GM12878 (cell line): ENCODE data around the gene LDLRAP1. TPM values are rescaled to one million over a fixed set of nuclear protein-coding genes. Genes with fewer than 3 reads are reported as not detected.

Source experiments
- ATAC-seq: fragments of 200-7000 bp; cut with Tn5 transposase; 3 replicates; pipeline ENCODE4 v1.9.1; 2020; ENCODE audit warnings: mild to moderate bottlenecking, moderate library complexity
- BruUV-seq: library from RNA; stranded (reverse); fragments of 400-500 nt; replicated peaks from 2 replicates; lab custom pipeline; 2021; lab: Mats Ljungman, UMichigan
- CTCF ChIA-PET: fragments of 300-600 bp; sonication (Branson Sonifier 250); formaldehyde crosslinking; extraction: SDS; loops from one replicate; lab custom pipeline; 2021; ENCODE audit warnings: inconsistent platforms; lab: Yijun Ruan, JAX
- POLR2A ChIA-PET: fragments of 350-600 bp; formaldehyde crosslinking; extraction: SDS; loops from one replicate; lab custom pipeline; 2021; ENCODE audit warnings: inconsistent platforms; lab: Charles Lee
- RAD21 ChIA-PET: fragments of 300-600 bp; sonication (Branson Sonifier 250); formaldehyde crosslinking; loops from one replicate; lab custom pipeline; 2023; ENCODE audit warnings: antibody characterized with exemption; ENCODE audit not compliant: unreplicated experiment; lab: Charles Lee
- SMC1A ChIA-PET: fragments of 300-600 bp; sonication (Branson Sonifier 250); formaldehyde crosslinking; loops from one replicate; lab custom pipeline; 2023; ENCODE audit not compliant: unreplicated experiment, uncharacterized antibody; lab: Charles Lee
- DNase-seq: peaks from one replicate; pipeline ENCODE4 v3.0.0-alpha.2; 2011; ENCODE audit warnings: low read depth, low spot score
- FAIRE-seq: peaks from 3 replicates; lab custom pipeline; 2011; peaks lifted over from hg19 to GRCh38; lab: Jason Lieb, UNC
- H2AFZ ChIP-seq: 2 replicates; pipeline ENCODE4 v1.6.0; 2011; ENCODE audit warnings: low read depth, low read length, control low read depth; ENCODE audit not compliant: control insufficient read depth
- H3K27ac ChIP-seq: 2 replicates; pipeline ENCODE4 v1.5.1; 2011; ENCODE audit warnings: control low read depth; ENCODE audit not compliant: control insufficient read depth, insufficient read depth
- H3K27me3 ChIP-seq, 2 experiments: replicated peaks in 1 of 2; 2 replicates each; pipeline versions ENCODE4 v1.6.0 to v1.6.1; 2011; ENCODE audit warnings: low read length in 1 of 2; ENCODE audit not compliant: control insufficient read depth in 2 of 2, insufficient read depth in 2 of 2
- H3K36me3 ChIP-seq, 2 experiments: 2 replicates each; pipeline ENCODE4 v1.5.1; 2011; ENCODE audit warnings: low read length in 1 of 2; ENCODE audit not compliant: control insufficient read depth in 2 of 2, insufficient read depth in 2 of 2
- H3K4me1 ChIP-seq: 2 replicates; pipeline ENCODE4 v1.6.1; 2011; ENCODE audit warnings: mild to moderate bottlenecking, low read length, moderate library complexity, mixed read lengths; ENCODE audit not compliant: control insufficient read depth, insufficient read depth
- H3K4me2 ChIP-seq: 2 replicates; pipeline ENCODE4 v1.6.0; 2011; ENCODE audit warnings: control low read depth; ENCODE audit not compliant: control insufficient read depth, insufficient read depth
- H3K4me3 ChIP-seq: fragments of 200-600 bp; sonication (generic); 2 replicates; pipeline ENCODE4 v1.5.1; 2016
- H3K79me2 ChIP-seq: 2 replicates; pipeline ENCODE4 v1.6.0; 2011; ENCODE audit warnings: low read length; ENCODE audit not compliant: control insufficient read depth, insufficient read depth
- H3K9ac ChIP-seq: 2 replicates; pipeline ENCODE4 v1.8.0; 2011; ENCODE audit warnings: low read length, control low read depth, mixed read lengths; ENCODE audit not compliant: control insufficient read depth, insufficient read depth
- H3K9me3 ChIP-seq: replicated peaks from 3 replicates; pipeline ENCODE4 v1.5.1; 2011; ENCODE audit warnings: mild to moderate bottlenecking, low read length; ENCODE audit not compliant: control insufficient read depth, insufficient read depth
- H4K20me1 ChIP-seq: 2 replicates; pipeline ENCODE4 v1.6.0; 2011; ENCODE audit not compliant: control insufficient read depth, insufficient read depth
- CBFB ChIP-seq: IDR thresholded peaks from 2 replicates; pipeline ENCODE4 v1.6.1; 2016; ENCODE audit warnings: antibody characterized with exemption, low read depth
- FOXK2 ChIP-seq: fragments of 450-650 bp; IDR thresholded peaks from 2 replicates; pipeline ENCODE4 v1.6.1; 2017; ENCODE audit warnings: mild to moderate bottlenecking, moderate library complexity
- IRF4 ChIP-seq: IDR thresholded peaks from 2 replicates; pipeline ENCODE4 v1.6.1; 2011; ENCODE audit warnings: low read depth, low read length
- KLF5 ChIP-seq: fragments of 450-650 bp; IDR thresholded peaks from 2 replicates; pipeline ENCODE4 v1.6.1; 2014; ENCODE audit warnings: mild to moderate bottlenecking; ENCODE audit not compliant: partially characterized antibody
- MEF2A ChIP-seq: IDR thresholded peaks from 2 replicates; pipeline ENCODE4 v1.6.1; 2011; ENCODE audit warnings: low read depth, mild to moderate bottlenecking, low read length, moderate library complexity; ENCODE audit not compliant: insufficient read depth
- NFYB ChIP-seq: IDR thresholded peaks from 2 replicates; pipeline ENCODE4 v1.6.1; 2011; ENCODE audit warnings: low read depth, mild to moderate bottlenecking, low read length, improper control_type of control experiment, moderate library complexity; ENCODE audit not compliant: insufficient read depth
- PAX5 ChIP-seq: IDR thresholded peaks from 2 replicates; pipeline ENCODE4 v1.6.1; 2011; ENCODE audit warnings: low read depth, low read length, borderline replicate concordance
- RAD21 ChIP-seq: IDR thresholded peaks from 2 replicates; pipeline ENCODE4 v1.6.1; 2011; ENCODE audit warnings: mild to moderate bottlenecking, low read depth, low read length, moderate library complexity; ENCODE audit not compliant: insufficient read depth
- SREBF2 ChIP-seq: IDR thresholded peaks from 2 replicates; pipeline ENCODE4 v1.6.1; 2012; ENCODE audit warnings: mild to moderate bottlenecking, low read length
- YY1 ChIP-seq: IDR thresholded peaks from 2 replicates; pipeline ENCODE4 v1.6.1; 2011; ENCODE audit warnings: low read depth, mild to moderate bottlenecking, low read length
- ZBED1 ChIP-seq: IDR thresholded peaks from 2 replicates; pipeline ENCODE4 v1.6.1; 2016; ENCODE audit warnings: borderline replicate concordance
- ZNF24 ChIP-seq: fragments of 450-650 bp; IDR thresholded peaks from 2 replicates; pipeline ENCODE4 v1.6.1; 2017; ENCODE audit warnings: antibody characterized with exemption, mild to moderate bottlenecking
- WGBS: methylation state at CpG from one replicate; pipeline ENCODE4 v1.1.6; 2016; ENCODE audit warnings: low lambda C conversion rate; ENCODE audit not compliant: insufficient replicate concordance, insufficient coverage; ENCODE audit errors: missing lambda C conversion rate; 5-methylcytosine and 5-hydroxymethylcytosine counted together
- in situ Hi-C: fragments of 300-500 bp; cut with MboI; formaldehyde crosslinking; loops from 9 replicates; pipeline ENCODE4 v1.14.3; 2018; ENCODE audit warnings: mixed read lengths
- intact Hi-C: fragments of 100-400 bp; cut with micrococcal nuclease; formaldehyde crosslinking; loops from one replicate; pipeline ENCODE4 v1.14.2; 2022; ENCODE audit not compliant: unreplicated experiment
- polyA plus RNA-seq, 11 experiments: library from polyadenylated mRNA; depleted of rRNA in 4 of 11; unstranded in 6 of 11; stranded (reverse) in 5 of 11; fragments of >200 nt; fragmentation: Nextera tagmentation in 4 of 11; fragmentation: Illumina TruSeq in 1 of 11; extraction: Ambion mirVana in 4 of 11; extraction: Trizol in 1 of 11; gene quantifications; 1 replicate in 1 of 11; 2 replicates in 10 of 11; pipeline versions ENCODE4 v1.2.1 to v1.2.3, GENCODE V29; 2011 to 2016; ENCODE audit warnings: inconsistent platforms in 2 of 11, missing spikeins in 2 of 11, low read depth in 1 of 11
- total RNA-seq, 4 experiments: library from RNA; depleted of rRNA in 3 of 4; stranded (reverse); fragments of >200 nt in 3 of 4; fragmentation: Illumina TruSeq in 1 of 4; extraction: Trizol in 1 of 4; gene quantifications; 2 replicates each; pipeline versions ENCODE4 v1.2.1 to v1.2.3, GENCODE V29; 2013 to 2021
- TF ChIP-seq, protein P1 (sequence below): fragments of 450-650 bp; IDR thresholded peaks from 2 replicates; pipeline ENCODE4 v1.6.1; 2017; ENCODE audit warnings: mild to moderate bottlenecking, low read depth, inconsistent platforms; ENCODE audit not compliant: poor library complexity, severe bottlenecking
- TF ChIP-seq, protein P2 (sequence below): IDR thresholded peaks from 2 replicates; pipeline ENCODE4 v1.6.1; 2011; ENCODE audit warnings: borderline replicate concordance, low read depth, mild to moderate bottlenecking, moderate library complexity, mixed read lengths, low read length; ENCODE audit not compliant: insufficient read depth; ENCODE audit errors: extremely low read length
- TF ChIP-seq, protein P3 (sequence below): fragments of 450-650 bp; IDR thresholded peaks from 2 replicates; pipeline ENCODE4 v1.6.1; 2018; ENCODE audit warnings: borderline replicate concordance, mild to moderate bottlenecking; ENCODE audit not compliant: partially characterized antibody
- TF ChIP-seq, protein P4 (sequence below), 3 experiments: IDR thresholded peaks in 2 of 3; conservative IDR thresholded peaks in 1 of 3; 2 replicates each; pipeline ENCODE4 v1.5.1; 2011; ENCODE audit warnings: low read depth in 3 of 3, low read length in 3 of 3, mild to moderate bottlenecking in 3 of 3, control low read depth in 2 of 3, moderate library complexity in 2 of 3, inconsistent platforms in 1 of 3, mixed read lengths in 1 of 3; ENCODE audit not compliant: control insufficient read depth in 2 of 3, insufficient read depth in 1 of 3; ENCODE audit errors: extremely low read depth in 1 of 3

The LDLRAP1 gene
- total and polyA plus RNA-seq, 10 of the 15 experiments (the other 5 are each of a cell fraction or from before 2014, with no cell fraction given), result 0.43 to 37.6 (median 22.0) TPM

DNA sequence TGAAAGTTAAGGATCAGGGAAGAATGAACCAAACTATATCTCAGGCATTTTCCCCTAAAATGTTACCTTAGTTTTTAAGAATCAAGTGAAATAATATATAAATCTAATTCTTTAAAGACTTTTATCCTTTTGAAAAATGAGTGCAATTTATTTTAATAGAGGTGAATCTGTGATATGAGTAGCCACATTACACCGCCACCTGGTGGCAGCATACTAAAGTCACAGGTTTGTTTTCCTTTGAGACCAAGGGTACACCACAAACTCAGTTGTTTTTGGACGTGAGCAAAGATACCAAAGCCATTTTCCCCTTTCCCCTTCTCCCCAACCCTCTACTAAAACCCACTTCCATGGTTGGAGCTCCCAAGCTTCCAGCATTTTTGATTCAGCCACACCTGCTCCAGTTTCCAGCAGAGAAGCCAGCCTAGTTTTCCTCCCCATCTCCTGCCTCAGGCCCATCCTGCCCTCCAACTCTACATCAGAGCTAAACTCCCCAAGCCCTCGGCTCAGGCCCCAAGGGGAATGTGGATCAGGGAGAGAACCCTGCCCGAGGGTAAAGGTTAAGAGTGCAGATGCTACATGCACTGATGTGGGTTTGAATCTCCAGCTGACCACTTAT lies 22.9 kb upstream of the LDLRAP1 start:
- peak; percentile 75 for ATAC-seq
- ChIA-PET SMC1A (interaction anchor here (0.6 to 2.7 kb wide), 21 partner anchors 17 to 976 kb away, joined by 3 to 24 read pairs (median 5); no protein-coding TSS in a partner anchor), RAD21 (interaction anchor here (0.5 to 3.1 kb wide), 10 partner anchors 19 to 315 kb away, joined by 3 to 16 read pairs (median 4); no protein-coding TSS in a partner anchor), CTCF (interaction anchor here (0.6 to 6.5 kb wide), 56 partner anchors 7 to 1332 kb away, joined by 3 to 61 read pairs (median 4); partner anchors contain the start of gene LDLRAP1), POLR2A (interaction anchor here (0.7 to 1.3 kb wide), 4 partner anchors 8 to 163 kb away, joined by 3 to 7 read pairs (median 3); no protein-coding TSS in a partner anchor)
- Histone ChIP-seq H3K79me2 (no peaks in the 10 kb centered on the region), H4K20me1 (no peaks in the 10 kb centered on the region), H3K27ac (no peak overlapping the region), H3K9ac (no peak overlapping the region), H3K4me2 (no peak overlapping the region), H3K9me3 (no peaks in the 10 kb centered on the region), H3K4me1 (no peaks in the 10 kb centered on the region), H3K27me3 (no peaks in the 10 kb centered on the region), H3K36me3 (no peaks in the 10 kb centered on the region), H2AFZ (no peak overlapping the region), H3K4me3 (no peak overlapping the region)
- no TSS peak for BruUV-seq
- WGBS, result 0% methylated on average over 4 of the region's 4 CpGs
- DNase-seq, result peak; percentile 17
- intact Hi-C loops (loop anchor here (5.0 to 10.0 kb wide), 2 partner anchors 236 to 292 kb away; no protein-coding TSS in a partner anchor), in situ Hi-C loops (no loop called here)
- peak; percentile 77 for FAIRE-seq
- no peak for TF ChIP-seq SREBF2
- no peak for TF ChIP-seq NFYB
- TF ChIP-seq IRF4, result no peak
- TF ChIP-seq MEF2A, result no peak
- TF ChIP-seq YY1, result no peak
- TF ChIP-seq, protein P1, sequence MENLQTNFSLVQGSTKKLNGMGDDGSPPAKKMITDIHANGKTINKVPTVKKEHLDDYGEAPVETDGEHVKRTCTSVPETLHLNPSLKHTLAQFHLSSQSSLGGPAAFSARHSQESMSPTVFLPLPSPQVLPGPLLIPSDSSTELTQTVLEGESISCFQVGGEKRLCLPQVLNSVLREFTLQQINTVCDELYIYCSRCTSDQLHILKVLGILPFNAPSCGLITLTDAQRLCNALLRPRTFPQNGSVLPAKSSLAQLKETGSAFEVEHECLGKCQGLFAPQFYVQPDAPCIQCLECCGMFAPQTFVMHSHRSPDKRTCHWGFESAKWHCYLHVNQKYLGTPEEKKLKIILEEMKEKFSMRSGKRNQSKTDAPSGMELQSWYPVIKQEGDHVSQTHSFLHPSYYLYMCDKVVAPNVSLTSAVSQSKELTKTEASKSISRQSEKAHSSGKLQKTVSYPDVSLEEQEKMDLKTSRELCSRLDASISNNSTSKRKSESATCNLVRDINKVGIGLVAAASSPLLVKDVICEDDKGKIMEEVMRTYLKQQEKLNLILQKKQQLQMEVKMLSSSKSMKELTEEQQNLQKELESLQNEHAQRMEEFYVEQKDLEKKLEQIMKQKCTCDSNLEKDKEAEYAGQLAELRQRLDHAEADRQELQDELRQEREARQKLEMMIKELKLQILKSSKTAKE, result peak; percentile 30
- TF ChIP-seq, protein P2, sequence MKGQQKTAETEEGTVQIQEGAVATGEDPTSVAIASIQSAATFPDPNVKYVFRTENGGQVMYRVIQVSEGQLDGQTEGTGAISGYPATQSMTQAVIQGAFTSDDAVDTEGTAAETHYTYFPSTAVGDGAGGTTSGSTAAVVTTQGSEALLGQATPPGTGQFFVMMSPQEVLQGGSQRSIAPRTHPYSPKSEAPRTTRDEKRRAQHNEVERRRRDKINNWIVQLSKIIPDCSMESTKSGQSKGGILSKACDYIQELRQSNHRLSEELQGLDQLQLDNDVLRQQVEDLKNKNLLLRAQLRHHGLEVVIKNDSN, result no peak
- TF ChIP-seq KLF5, result no peak
- TF ChIP-seq ZBED1, result no peak
- no peak for TF ChIP-seq CBFB
- peak; percentile 72 for TF ChIP-seq RAD21
- TF ChIP-seq ZNF24, result peak; percentile 39; the same call in 1 of the 2 replicates
- TF ChIP-seq, protein P3, sequence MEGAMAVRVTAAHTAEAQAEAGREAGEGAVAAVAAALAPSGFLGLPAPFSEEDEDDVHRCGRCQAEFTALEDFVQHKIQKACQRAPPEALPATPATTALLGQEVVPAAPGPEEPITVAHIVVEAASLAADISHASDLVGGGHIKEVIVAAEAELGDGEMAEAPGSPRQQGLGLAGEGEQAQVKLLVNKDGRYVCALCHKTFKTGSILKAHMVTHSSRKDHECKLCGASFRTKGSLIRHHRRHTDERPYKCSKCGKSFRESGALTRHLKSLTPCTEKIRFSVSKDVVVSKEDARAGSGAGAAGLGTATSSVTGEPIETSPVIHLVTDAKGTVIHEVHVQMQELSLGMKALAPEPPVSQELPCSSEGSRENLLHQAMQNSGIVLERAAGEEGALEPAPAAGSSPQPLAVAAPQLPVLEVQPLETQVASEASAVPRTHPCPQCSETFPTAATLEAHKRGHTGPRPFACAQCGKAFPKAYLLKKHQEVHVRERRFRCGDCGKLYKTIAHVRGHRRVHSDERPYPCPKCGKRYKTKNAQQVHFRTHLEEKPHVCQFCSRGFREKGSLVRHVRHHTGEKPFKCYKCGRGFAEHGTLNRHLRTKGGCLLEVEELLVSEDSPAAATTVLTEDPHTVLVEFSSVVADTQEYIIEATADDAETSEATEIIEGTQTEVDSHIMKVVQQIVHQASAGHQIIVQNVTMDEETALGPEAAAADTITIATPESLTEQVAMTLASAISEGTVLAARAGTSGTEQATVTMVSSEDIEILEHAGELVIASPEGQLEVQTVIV, result no peak
- TF ChIP-seq PAX5, result no peak
- TF ChIP-seq FOXK2, result no peak
- TF ChIP-seq, protein P4, sequence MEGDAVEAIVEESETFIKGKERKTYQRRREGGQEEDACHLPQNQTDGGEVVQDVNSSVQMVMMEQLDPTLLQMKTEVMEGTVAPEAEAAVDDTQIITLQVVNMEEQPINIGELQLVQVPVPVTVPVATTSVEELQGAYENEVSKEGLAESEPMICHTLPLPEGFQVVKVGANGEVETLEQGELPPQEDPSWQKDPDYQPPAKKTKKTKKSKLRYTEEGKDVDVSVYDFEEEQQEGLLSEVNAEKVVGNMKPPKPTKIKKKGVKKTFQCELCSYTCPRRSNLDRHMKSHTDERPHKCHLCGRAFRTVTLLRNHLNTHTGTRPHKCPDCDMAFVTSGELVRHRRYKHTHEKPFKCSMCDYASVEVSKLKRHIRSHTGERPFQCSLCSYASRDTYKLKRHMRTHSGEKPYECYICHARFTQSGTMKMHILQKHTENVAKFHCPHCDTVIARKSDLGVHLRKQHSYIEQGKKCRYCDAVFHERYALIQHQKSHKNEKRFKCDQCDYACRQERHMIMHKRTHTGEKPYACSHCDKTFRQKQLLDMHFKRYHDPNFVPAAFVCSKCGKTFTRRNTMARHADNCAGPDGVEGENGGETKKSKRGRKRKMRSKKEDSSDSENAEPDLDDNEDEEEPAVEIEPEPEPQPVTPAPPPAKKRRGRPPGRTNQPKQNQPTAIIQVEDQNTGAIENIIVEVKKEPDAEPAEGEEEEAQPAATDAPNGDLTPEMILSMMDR (IDR thresholded peaks at IDR 0.05 in 2 of 3, conservative IDR thresholded peaks at IDR 0.05 in 1 of 3; ENCODE audit: control insufficient read depth in 2 of 3, extremely low read depth in 1 of 3, insufficient read depth in 1 of 3, low read depth in 3 of 3, low read length in 3 of 3), result peak; percentile 66 to 77 (median 75); a peak in 5 of 6 replicates
